Keratinocyte (primary cell): ENCODE results near the gene PTBP1. TPM values are rescaled to one million over a fixed set of nuclear protein-coding genes. Genes with fewer than 3 reads are reported as not detected.

ENCODE experiments used
- DNase-seq: peaks from one replicate; pipeline ENCODE4 v3.0.0-alpha.2; 2011; ENCODE audit warnings: low read depth, missing footprints, low spot score
- FAIRE-seq: peaks from 2 replicates; lab custom pipeline; 2011; peaks lifted over from hg19 to GRCh38; lab: Jason Lieb, UNC
- H2AFZ ChIP-seq: 2 replicates; pipeline ENCODE4 v1.6.0; 2012; ENCODE audit warnings: low read length, control low read depth, inconsistent platforms; ENCODE audit not compliant: control insufficient read depth
- H3K27ac ChIP-seq: 2 replicates; pipeline ENCODE4 v1.5.1; 2011; ENCODE audit warnings: low read length; ENCODE audit not compliant: control insufficient read depth, insufficient read depth
- H3K27me3 ChIP-seq: 3 replicates; pipeline ENCODE4 v1.6.0; 2011; ENCODE audit warnings: low read length; ENCODE audit not compliant: control insufficient read depth, insufficient read depth; ENCODE audit errors: extremely low read depth
- H3K36me3 ChIP-seq, 2 experiments: 2 replicates in 1 of 2; 3 replicates in 1 of 2; pipeline ENCODE4 v1.5.1; 2011; ENCODE audit warnings: low read length in 2 of 2, mild to moderate bottlenecking in 1 of 2; ENCODE audit not compliant: control insufficient read depth in 2 of 2, insufficient read depth in 2 of 2; ENCODE audit errors: extremely low read depth in 1 of 2
- H3K4me1 ChIP-seq: 3 replicates; pipeline ENCODE4 v1.5.1; 2011; ENCODE audit warnings: low read length; ENCODE audit not compliant: control insufficient read depth, insufficient read depth; ENCODE audit errors: extremely low read depth
- H3K4me2 ChIP-seq: 3 replicates; pipeline ENCODE4 v1.6.0; 2011; ENCODE audit warnings: low read depth, low read length; ENCODE audit not compliant: control insufficient read depth, insufficient read depth; ENCODE audit errors: extremely low read depth
- H3K4me3 ChIP-seq, 3 experiments: fragments of 200-600 bp in 1 of 3; sonication (generic) in 1 of 3; 2 replicates in 2 of 3; 3 replicates in 1 of 3; pipeline ENCODE4 v1.5.1; 2011 to 2016; ENCODE audit warnings: low read length in 3 of 3, mild to moderate bottlenecking in 3 of 3, control low read depth in 2 of 3, inconsistent platforms in 1 of 3, low read depth in 1 of 3, mixed read lengths in 1 of 3, mixed run types in 1 of 3, moderate library complexity in 1 of 3; ENCODE audit not compliant: control insufficient read depth in 2 of 3, insufficient read depth in 2 of 3; ENCODE audit errors: extremely low read depth in 1 of 3
- H3K79me2 ChIP-seq: 2 replicates; pipeline ENCODE4 v1.6.0; 2012; ENCODE audit warnings: low read length; ENCODE audit not compliant: control insufficient read depth, insufficient read depth
- H3K9ac ChIP-seq: 3 replicates; pipeline ENCODE4 v1.6.0; 2011; ENCODE audit warnings: low read length; ENCODE audit not compliant: control insufficient read depth, insufficient read depth; ENCODE audit errors: extremely low read depth
- H3K9me1 ChIP-seq: 3 replicates; pipeline ENCODE4 v1.6.0; 2011; ENCODE audit warnings: low read length; ENCODE audit not compliant: control insufficient read depth, insufficient read depth; ENCODE audit errors: extremely low read depth
- H3K9me3 ChIP-seq: 2 replicates; pipeline ENCODE4 v1.5.1; 2012; ENCODE audit warnings: low read depth, low read length; ENCODE audit not compliant: control insufficient read depth
- H4K20me1 ChIP-seq: 3 replicates; pipeline ENCODE4 v1.6.0; 2011; ENCODE audit warnings: low read length; ENCODE audit not compliant: control insufficient read depth, insufficient read depth; ENCODE audit errors: extremely low read depth
- EZH2 ChIP-seq: IDR thresholded peaks from one replicate; pipeline ENCODE4 v1.6.1; 2012; ENCODE audit warnings: inconsistent platforms, mild to moderate bottlenecking, low read length, moderate library complexity
- dilution Hi-C: fragments of 300-500 bp; cut with MboI; formaldehyde crosslinking; loops from one replicate; pipeline ENCODE4 v1.7.0; 2020; ENCODE audit warnings: low sequenced_read_pairs; ENCODE audit not compliant: extremely low pct_ligation_motif_present
- polyA plus RNA-seq, 5 experiments: library from polyadenylated mRNA; depleted of rRNA in 3 of 5; stranded (reverse) in 3 of 5; stranded (forward) in 1 of 5; unstranded in 1 of 5; fragments of >200 nt; gene quantifications; 1 replicate in 1 of 5; 2 replicates in 3 of 5; 3 replicates in 1 of 5; pipeline versions ENCODE4 v1.2.1 to v1.2.3, GENCODE V29; 2011 to 2012; ENCODE audit warnings: missing spikeins in 2 of 5, low read depth in 1 of 5, low replicate concordance in 1 of 5
- TF ChIP-seq, protein P1 (sequence below), 3 experiments: IDR thresholded peaks in 1 of 3; conservative IDR thresholded peaks in 1 of 3; optimal IDR thresholded peaks in 1 of 3; 2 replicates in 2 of 3; 3 replicates in 1 of 3; pipeline versions ENCODE3 to v1.5.1; 2011; ENCODE audit warnings: low read length in 3 of 3, mild to moderate bottlenecking in 3 of 3, moderate library complexity in 2 of 3, control low read depth in 1 of 3, inconsistent platforms in 1 of 3; ENCODE audit not compliant: insufficient read depth in 2 of 3; ENCODE audit errors: extremely low read depth in 1 of 3

Gene PTBP1
- polyA plus RNA-seq, 1 donor (not counting 4 experiments of a cell fraction or from before 2014, with no cell fraction given) = 117 TPM

DNA sequence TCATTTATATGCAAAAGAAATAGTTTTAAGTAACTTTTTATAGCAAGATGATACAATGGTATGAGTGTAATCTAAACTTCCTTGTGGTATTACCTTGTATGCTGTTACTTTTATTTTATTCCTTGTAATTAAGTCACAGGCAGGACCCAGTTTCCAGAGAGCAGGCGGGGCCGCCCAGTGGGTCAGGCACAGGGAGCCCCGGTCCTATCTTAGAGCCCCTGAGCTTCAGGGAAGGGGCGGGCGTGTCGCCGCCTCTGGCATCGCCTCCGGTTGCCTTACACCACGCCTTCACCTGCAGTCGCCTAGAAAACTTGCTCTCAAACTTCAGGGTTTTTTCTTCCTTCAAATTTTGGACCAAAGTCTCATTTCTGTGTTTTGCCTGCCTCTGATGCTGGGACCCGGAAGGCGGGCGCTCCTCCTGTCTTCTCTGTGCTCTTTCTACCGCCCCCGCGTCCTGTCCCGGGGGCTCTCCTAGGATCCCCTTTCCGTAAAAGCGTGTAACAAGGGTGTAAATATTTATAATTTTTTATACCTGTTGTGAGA is 14.3 kb downstream of the PTBP1 start:
- H3K9me1 ChIP-seq = no peaks in the 10 kb centered on the region
- H2AFZ ChIP-seq = no peak overlapping the region
- no peaks in the 10 kb centered on the region for H3K4me1 ChIP-seq
- H3K27ac ChIP-seq = no peak overlapping the region
- H3K4me3 ChIP-seq = no peak overlapping the region
- H3K4me2 ChIP-seq = no peak overlapping the region
- no peaks in the 10 kb centered on the region for H3K27me3 ChIP-seq
- peaks cover 32% of the 10 kb centered on the region for H4K20me1 ChIP-seq
- DNase-seq (no peak), FAIRE-seq (no peak)
- peaks cover 25% of the 10 kb centered on the region for H3K79me2 ChIP-seq
- H3K9me3 ChIP-seq = no peaks in the 10 kb centered on the region
- dilution Hi-C loops = no loop called here
- TF ChIP-seq, protein P1, sequence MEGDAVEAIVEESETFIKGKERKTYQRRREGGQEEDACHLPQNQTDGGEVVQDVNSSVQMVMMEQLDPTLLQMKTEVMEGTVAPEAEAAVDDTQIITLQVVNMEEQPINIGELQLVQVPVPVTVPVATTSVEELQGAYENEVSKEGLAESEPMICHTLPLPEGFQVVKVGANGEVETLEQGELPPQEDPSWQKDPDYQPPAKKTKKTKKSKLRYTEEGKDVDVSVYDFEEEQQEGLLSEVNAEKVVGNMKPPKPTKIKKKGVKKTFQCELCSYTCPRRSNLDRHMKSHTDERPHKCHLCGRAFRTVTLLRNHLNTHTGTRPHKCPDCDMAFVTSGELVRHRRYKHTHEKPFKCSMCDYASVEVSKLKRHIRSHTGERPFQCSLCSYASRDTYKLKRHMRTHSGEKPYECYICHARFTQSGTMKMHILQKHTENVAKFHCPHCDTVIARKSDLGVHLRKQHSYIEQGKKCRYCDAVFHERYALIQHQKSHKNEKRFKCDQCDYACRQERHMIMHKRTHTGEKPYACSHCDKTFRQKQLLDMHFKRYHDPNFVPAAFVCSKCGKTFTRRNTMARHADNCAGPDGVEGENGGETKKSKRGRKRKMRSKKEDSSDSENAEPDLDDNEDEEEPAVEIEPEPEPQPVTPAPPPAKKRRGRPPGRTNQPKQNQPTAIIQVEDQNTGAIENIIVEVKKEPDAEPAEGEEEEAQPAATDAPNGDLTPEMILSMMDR (optimal IDR thresholded peaks at IDR 0.05 in 1 of 3, IDR thresholded peaks at IDR 0.05 in 1 of 3, conservative IDR thresholded peaks at IDR 0.05 in 1 of 3; ENCODE audit: extremely low read depth in 1 of 3, insufficient read depth in 2 of 3, low read length in 3 of 3) = no peak
- no peak for TF ChIP-seq EZH2
- H3K9ac ChIP-seq = no peak overlapping the region
- H3K36me3 ChIP-seq = peaks cover 21 to 31% of the 10 kb centered on the region in 2 experiments

DNA sequence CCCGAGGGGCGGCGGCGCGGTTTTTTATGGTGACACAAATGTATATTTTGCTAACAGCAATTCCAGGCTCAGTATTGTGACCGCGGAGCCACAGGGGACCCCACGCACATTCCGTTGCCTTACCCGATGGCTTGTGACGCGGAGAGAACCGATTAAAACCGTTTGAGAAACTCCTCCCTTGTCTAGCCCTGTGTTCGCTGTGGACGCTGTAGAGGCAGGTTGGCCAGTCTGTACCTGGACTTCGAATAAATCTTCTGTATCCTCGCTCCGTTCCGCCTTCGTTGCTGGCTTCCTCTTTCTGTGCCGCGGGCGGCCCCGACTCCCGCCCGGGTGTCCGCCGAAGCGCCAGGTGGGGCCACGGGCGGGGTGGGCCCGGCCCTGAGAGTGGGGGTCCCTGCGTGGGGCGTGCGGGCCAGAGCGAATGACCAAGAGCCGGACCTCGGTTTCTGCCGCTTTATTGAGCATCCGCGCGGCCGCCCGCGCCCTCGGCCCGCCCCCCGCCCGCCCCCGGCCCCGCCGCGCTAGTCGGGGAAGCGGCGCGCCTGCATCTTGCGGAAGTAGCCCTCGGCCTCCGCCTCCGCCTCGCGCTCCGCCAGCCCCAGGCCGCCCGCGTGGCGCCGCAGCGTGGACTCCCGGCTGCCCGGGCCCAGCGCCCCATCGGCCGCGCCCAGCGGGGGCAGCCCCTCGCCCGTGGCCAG is 14.9 kb downstream of the PTBP1 start:
- Histone ChIP-seq H3K9ac (no peak overlapping the region), H3K4me3 (no peak overlapping the region), H3K27me3 (no peaks in the 10 kb centered on the region), H2AFZ (no peak overlapping the region), H4K20me1 (peaks cover 26% of the 10 kb centered on the region), H3K36me3 (peaks cover 18 to 25% of the 10 kb centered on the region in 2 experiments), H3K9me3 (no peaks in the 10 kb centered on the region), H3K4me2 (no peak overlapping the region), H3K79me2 (peaks cover 19% of the 10 kb centered on the region), H3K9me1 (no peaks in the 10 kb centered on the region), H3K27ac (no peak overlapping the region), H3K4me1 (no peaks in the 10 kb centered on the region)
- no peak for DNase-seq
- no peak for FAIRE-seq
- dilution Hi-C loops = no loop called here
- TF ChIP-seq, protein P1 (optimal IDR thresholded peaks at IDR 0.05 in 1 of 3, IDR thresholded peaks at IDR 0.05 in 1 of 3, conservative IDR thresholded peaks at IDR 0.05 in 1 of 3; ENCODE audit: extremely low read depth in 1 of 3, insufficient read depth in 2 of 3, low read length in 3 of 3) = no peak
- TF ChIP-seq EZH2 = no peak
